Measurements from ENCODE around the gene DHRS7B. TPM values are rescaled to one million over a fixed set of nuclear protein-coding genes. Genes with fewer than 3 reads are reported as not detected.
"Not testable (repeated sequence)": the region's sequence is repeated elsewhere in the genome, so short reads cannot be mapped to it uniquely, and the experiment has no call there.

The DHRS7B gene
- total RNA-seq, 1 donor from 2014 or later, result 17.6 TPM

- intact Hi-C loops (cut with micrococcal nuclease), result no loop called here
Observed at GRCh38 chr17:21204935-21205334, 78.2 kb downstream of the DHRS7B start.

GRCh38 chr17:21208352-21208751 is 81.6 kb downstream of the DHRS7B start:
- intact Hi-C loops (cut with micrococcal nuclease), result no loop called here

- intact Hi-C loops (cut with micrococcal nuclease), result loop anchor here (5.0 kb wide), 2 partner anchors 343 to 1232 kb away; partner anchors contain the start of gene AKAP10
Observed at GRCh38 chr17:21209511-21210175, 82.9 kb downstream of the DHRS7B start.

- intact Hi-C loops (cut with micrococcal nuclease), result loop anchor here (5.0 kb wide), 2 partner anchors 342 to 1233 kb away; partner anchors contain the start of gene AKAP10
Observed at GRCh38 chr17:21210411-21211076, 83.8 kb downstream of the DHRS7B start.

- intact Hi-C loops (cut with micrococcal nuclease), result loop anchor here (5.0 kb wide), 2 partner anchors 340 to 1235 kb away; partner anchors contain the start of gene AKAP10
Observed at GRCh38 chr17:21211825-21212479, 85.2 kb downstream of the DHRS7B start.

GRCh38 chr17:21212826-21213637 is 86.3 kb downstream of the DHRS7B start:
- intact Hi-C loops (cut with micrococcal nuclease), result loop anchor here (5.0 kb wide), 2 partner anchors 339 to 1236 kb away; partner anchors contain the start of gene AKAP10

- intact Hi-C loops (cut with micrococcal nuclease), result loop anchor here (1.0 to 5.0 kb wide), 14 partner anchors 25 to 1236 kb away; partner anchors contain the start of genes AKAP10, DHRS7B, MAP2K3 and NATD1
Observed at GRCh38 chr17:21213638-21214014, 86.9 kb downstream of the DHRS7B start.

GRCh38 chr17:21214015-21214776 is 87.4 kb downstream of the DHRS7B start, which contains the start of gene TMEM11:
Gene TMEM11, minus strand, starts transcription at chr17:21214161. Its CDS starts 9 bp downstream, at chr17:21214152.
- intact Hi-C loops (cut with micrococcal nuclease), result loop anchor here (1.0 to 5.0 kb wide), 14 partner anchors 25 to 1237 kb away; partner anchors contain the start of genes AKAP10, DHRS7B, MAP2K3 and NATD1

- intact Hi-C loops (cut with micrococcal nuclease), result loop anchor here (1.0 to 5.0 kb wide), 14 partner anchors 24 to 1238 kb away; partner anchors contain the start of genes AKAP10, DHRS7B, MAP2K3 and NATD1
Observed at GRCh38 chr17:21214777-21215541, 88.2 kb downstream of the DHRS7B start.

- intact Hi-C loops (cut with micrococcal nuclease), result loop anchor here (2.0 kb wide), 2 partner anchors 23 to 241 kb away; no protein-coding TSS in a partner anchor
Observed at GRCh38 chr17:21215935-21216334, 89.2 kb downstream of the DHRS7B start.

GRCh38 chr17:21217346-21217745 is 90.6 kb downstream of the DHRS7B start:
- intact Hi-C loops (cut with micrococcal nuclease), result no loop called here

GRCh38 chr17:21218101-21218500 is 91.3 kb downstream of the DHRS7B start:
- intact Hi-C loops (cut with micrococcal nuclease), result no loop called here

- intact Hi-C loops (cut with micrococcal nuclease), result no loop called here
Observed at GRCh38 chr17:21218831-21219380, 92.1 kb downstream of the DHRS7B start.

GRCh38 chr17:21223086-21223485 is 96.3 kb downstream of the DHRS7B start:
- intact Hi-C loops (cut with micrococcal nuclease), result no loop called here

GRCh38 chr17:21227277-21227676 is 100.5 kb downstream of the DHRS7B start:
- intact Hi-C loops (cut with micrococcal nuclease), result not testable (repeated sequence)

- intact Hi-C loops (cut with micrococcal nuclease), result no loop called here
Observed at GRCh38 chr17:21228111-21228510, 101.3 kb downstream of the DHRS7B start.

- intact Hi-C loops (cut with micrococcal nuclease), result no loop called here
Observed at GRCh38 chr17:21228845-21229244, 102.1 kb downstream of the DHRS7B start.

GRCh38 chr17:21231533-21231932 is 104.8 kb downstream of the DHRS7B start:
- intact Hi-C loops (cut with micrococcal nuclease), result no loop called here

Measured in T-helper 1 cell treated with Interleukin-12 subunit alpha and Interleukin-12 subunit beta and Interleukin-4 antibody, amounts not matched to agents 30 ng/mL and 1 ng/mL, for 36 hours (primary cell).